Smooth muscle cell (in vitro differentiated cells): ENCODE data around the gene ABHD18. TPM values are rescaled to one million over a fixed set of nuclear protein-coding genes. Genes with fewer than 3 reads are reported as not detected.
"Not testable (repeated sequence)": the region's sequence is repeated elsewhere in the genome, so short reads cannot be mapped to it uniquely, and the experiment has no call there.

Experiments
- DNase-seq: peaks from one replicate; lab custom pipeline; 2025; ENCODE audit not compliant: unreplicated experiment; lab: John Stamatoyannopoulos, UW
- H2AFZ ChIP-seq: fragments of 200-600 bp; sonication (generic); 2 replicates; pipeline ENCODE4 v1.6.0; 2016; ENCODE audit warnings: antibody characterized with exemption, low read depth, mild to moderate bottlenecking
- H3F3A ChIP-seq: fragments of 200-600 bp; sonication (generic); 2 replicates; pipeline ENCODE4 v1.6.0; 2017; ENCODE audit warnings: antibody characterized with exemption, low read depth
- H3K27ac ChIP-seq: fragments of 200-600 bp; sonication (generic); 2 replicates; pipeline ENCODE4 v1.5.1; 2016; ENCODE audit warnings: low read depth, mild to moderate bottlenecking
- H3K27me3 ChIP-seq: fragments of 200-600 bp; sonication (generic); 2 replicates; pipeline ENCODE4 v1.6.1; 2016; ENCODE audit warnings: low read depth, mild to moderate bottlenecking
- H3K36me3 ChIP-seq: fragments of 200-600 bp; sonication (generic); 2 replicates; pipeline ENCODE4 v1.5.1; 2016; ENCODE audit warnings: low read depth
- H3K4me1 ChIP-seq: fragments of 200-600 bp; sonication (generic); 2 replicates; pipeline ENCODE4 v1.5.1; 2016; ENCODE audit warnings: low read depth
- H3K4me2 ChIP-seq: fragments of 200-600 bp; sonication (generic); 2 replicates; pipeline ENCODE4 v1.6.0; 2016; ENCODE audit warnings: mild to moderate bottlenecking
- H3K4me3 ChIP-seq: fragments of 200-600 bp; sonication (generic); 2 replicates; pipeline ENCODE4 v1.5.1; 2016; ENCODE audit warnings: mild to moderate bottlenecking
- H3K79me2 ChIP-seq: fragments of 200-600 bp; sonication (generic); 2 replicates; pipeline ENCODE4 v1.6.0; 2016; ENCODE audit warnings: low read depth, mild to moderate bottlenecking
- H3K9ac ChIP-seq: fragments of 200-600 bp; sonication (generic); 2 replicates; pipeline ENCODE4 v1.6.0; 2016; ENCODE audit warnings: low read depth
- H3K9me3 ChIP-seq: fragments of 200-600 bp; sonication (generic); replicated peaks from 2 replicates; pipeline ENCODE4 v1.5.1; 2016; ENCODE audit warnings: low read depth
- H4K20me1 ChIP-seq: fragments of 200-600 bp; sonication (generic); 2 replicates; pipeline ENCODE4 v1.6.0; 2016; ENCODE audit warnings: low read depth
- WGBS: methylation state at CpG from one replicate; pipeline ENCODE4 v1.1.7; 2016; ENCODE audit warnings: low lambda C conversion rate; 5-methylcytosine and 5-hydroxymethylcytosine counted together
- polyA plus RNA-seq: library from polyadenylated mRNA; unstranded; fragments of >200 nt; fragmentation: Nextera tagmentation; extraction: Ambion mirVana; gene quantifications from 2 replicates; pipeline ENCODE4 v1.2.1, GENCODE V29; 2016
- total RNA-seq: library from RNA; depleted of rRNA; stranded (reverse); fragments of >200 nt; gene quantifications from 2 replicates; pipeline ENCODE4 v1.2.3, GENCODE V29; 2014
- TF ChIP-seq, protein P1 (sequence below): fragments of 200-600 bp; sonication (generic); IDR thresholded peaks from 2 replicates; pipeline ENCODE4 v1.5.1; 2017; ENCODE audit warnings: borderline replicate concordance, mild to moderate bottlenecking, antibody characterized with exemption; ENCODE audit not compliant: insufficient read depth, poor library complexity, severe bottlenecking

ABHD18 gene
- total and polyA plus RNA-seq, 2 experiments from 2014 or later, result 4.3 to 10.0 TPM

DNA sequence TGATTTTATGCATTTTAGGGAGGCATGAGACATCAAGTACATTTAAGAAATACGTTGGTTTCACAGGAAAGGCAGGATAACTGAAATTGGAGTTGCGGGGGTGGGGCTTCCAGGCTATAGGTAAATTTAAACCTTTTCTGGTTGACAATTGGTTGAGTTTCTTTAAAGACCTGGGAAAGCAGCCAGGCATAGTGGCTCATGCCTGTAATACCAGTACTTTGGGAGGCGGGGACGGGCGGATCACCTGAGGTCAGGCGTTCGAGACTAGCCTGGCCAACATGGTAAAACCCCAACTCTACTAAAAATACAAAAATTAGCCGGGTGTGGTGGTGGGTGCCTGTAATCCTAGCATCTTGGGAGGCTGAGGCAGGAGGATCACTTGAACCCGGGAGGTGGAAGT is 89.7 kb downstream of the ABHD18 start:
- not testable (repeated sequence) for H3K27ac ChIP-seq, H2AFZ ChIP-seq, H3K36me3 ChIP-seq, H3K79me2 ChIP-seq, H3K9me3 ChIP-seq, DNase-seq, H3K9ac ChIP-seq, H3K4me2 ChIP-seq, H3K27me3 ChIP-seq, H3K4me3 ChIP-seq, H3K4me1 ChIP-seq, H4K20me1 ChIP-seq, H3F3A ChIP-seq
- 84% methylated on average over 9 of the region's 9 CpGs for WGBS

DNA sequence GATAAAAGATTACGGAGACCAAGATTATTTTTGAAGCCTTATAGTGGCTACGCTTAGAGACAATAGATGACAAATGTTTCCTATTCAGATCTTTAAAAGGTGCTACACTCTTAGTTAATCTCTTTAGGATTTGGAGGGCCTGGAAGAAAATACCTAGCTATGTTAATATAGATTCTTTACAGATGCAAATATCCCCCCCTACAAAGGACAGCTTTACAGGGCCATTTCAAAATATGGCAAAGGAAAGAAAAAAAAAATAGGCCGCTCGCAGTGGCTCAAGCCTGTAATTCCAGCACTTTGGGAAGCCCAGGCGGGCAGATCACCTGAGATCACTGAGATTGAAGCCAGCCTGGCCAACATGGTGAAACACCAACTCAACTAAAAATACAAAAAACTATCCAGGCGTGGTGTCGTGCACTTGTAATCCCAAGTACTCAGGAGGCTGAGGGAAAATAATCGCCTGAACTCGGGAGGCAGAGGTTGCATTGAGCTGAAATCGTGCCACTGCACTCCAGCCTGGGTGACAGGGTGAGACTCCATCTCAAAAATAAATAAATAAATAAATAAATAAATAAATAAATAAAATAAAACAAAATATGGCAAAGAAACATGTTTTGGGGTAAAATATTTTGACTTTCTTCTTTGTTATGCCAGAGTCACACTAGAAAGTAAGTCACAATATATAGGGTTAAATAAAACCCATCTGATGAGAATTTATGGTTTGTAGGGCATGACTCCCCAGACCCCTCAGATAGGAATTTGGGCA is 90.4 kb downstream of the ABHD18 start:
- WGBS, result 84% methylated on average over 10 of the region's 10 CpGs
- H3K9me3 ChIP-seq, H3K9ac ChIP-seq, H3K27ac ChIP-seq, H4K20me1 ChIP-seq, H3K36me3 ChIP-seq, DNase-seq, H3K79me2 ChIP-seq, H3K4me3 ChIP-seq, H3K4me1 ChIP-seq, H3K27me3 ChIP-seq, H3K4me2 ChIP-seq, H2AFZ ChIP-seq, H3F3A ChIP-seq: not testable (repeated sequence)

DNA sequence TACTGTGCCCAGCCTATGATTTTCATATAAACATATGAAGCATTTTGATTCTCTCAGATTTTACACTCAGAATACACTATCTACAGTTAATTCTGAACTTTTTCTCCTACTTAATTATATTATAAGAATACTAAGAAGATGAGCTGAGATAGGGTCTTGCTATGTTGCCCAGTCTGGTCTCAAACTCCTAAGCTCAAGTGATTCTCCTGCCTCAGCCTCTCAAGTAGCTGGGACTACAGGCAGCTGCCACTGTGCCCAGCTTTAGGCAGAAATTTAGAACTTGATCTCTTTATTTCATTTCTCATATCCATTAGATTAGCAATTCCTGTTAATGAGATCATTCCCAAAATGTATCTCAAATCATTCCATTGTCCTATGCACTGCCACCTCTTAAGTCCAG is 91.2 kb downstream of the ABHD18 start:
- H3K9me3 ChIP-seq, result no peaks in the 10 kb centered on the region
- no peaks in the 10 kb centered on the region for H4K20me1 ChIP-seq
- no peaks in the 10 kb centered on the region for H3K27me3 ChIP-seq
- H3K4me2 ChIP-seq, result no peak overlapping the region
- H3K79me2 ChIP-seq, result no peaks in the 10 kb centered on the region
- H2AFZ ChIP-seq, result no peak overlapping the region
- no peak overlapping the region for H3K27ac ChIP-seq
- TF ChIP-seq, protein P1, sequence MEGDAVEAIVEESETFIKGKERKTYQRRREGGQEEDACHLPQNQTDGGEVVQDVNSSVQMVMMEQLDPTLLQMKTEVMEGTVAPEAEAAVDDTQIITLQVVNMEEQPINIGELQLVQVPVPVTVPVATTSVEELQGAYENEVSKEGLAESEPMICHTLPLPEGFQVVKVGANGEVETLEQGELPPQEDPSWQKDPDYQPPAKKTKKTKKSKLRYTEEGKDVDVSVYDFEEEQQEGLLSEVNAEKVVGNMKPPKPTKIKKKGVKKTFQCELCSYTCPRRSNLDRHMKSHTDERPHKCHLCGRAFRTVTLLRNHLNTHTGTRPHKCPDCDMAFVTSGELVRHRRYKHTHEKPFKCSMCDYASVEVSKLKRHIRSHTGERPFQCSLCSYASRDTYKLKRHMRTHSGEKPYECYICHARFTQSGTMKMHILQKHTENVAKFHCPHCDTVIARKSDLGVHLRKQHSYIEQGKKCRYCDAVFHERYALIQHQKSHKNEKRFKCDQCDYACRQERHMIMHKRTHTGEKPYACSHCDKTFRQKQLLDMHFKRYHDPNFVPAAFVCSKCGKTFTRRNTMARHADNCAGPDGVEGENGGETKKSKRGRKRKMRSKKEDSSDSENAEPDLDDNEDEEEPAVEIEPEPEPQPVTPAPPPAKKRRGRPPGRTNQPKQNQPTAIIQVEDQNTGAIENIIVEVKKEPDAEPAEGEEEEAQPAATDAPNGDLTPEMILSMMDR, result no peak
- no peak for DNase-seq
- H3K4me1 ChIP-seq, result no peaks in the 10 kb centered on the region
- H3K9ac ChIP-seq, result no peak overlapping the region
- H3K36me3 ChIP-seq, result no peaks in the 10 kb centered on the region
- H3F3A ChIP-seq, result no peaks in the 10 kb centered on the region
- H3K4me3 ChIP-seq, result no peak overlapping the region

DNA sequence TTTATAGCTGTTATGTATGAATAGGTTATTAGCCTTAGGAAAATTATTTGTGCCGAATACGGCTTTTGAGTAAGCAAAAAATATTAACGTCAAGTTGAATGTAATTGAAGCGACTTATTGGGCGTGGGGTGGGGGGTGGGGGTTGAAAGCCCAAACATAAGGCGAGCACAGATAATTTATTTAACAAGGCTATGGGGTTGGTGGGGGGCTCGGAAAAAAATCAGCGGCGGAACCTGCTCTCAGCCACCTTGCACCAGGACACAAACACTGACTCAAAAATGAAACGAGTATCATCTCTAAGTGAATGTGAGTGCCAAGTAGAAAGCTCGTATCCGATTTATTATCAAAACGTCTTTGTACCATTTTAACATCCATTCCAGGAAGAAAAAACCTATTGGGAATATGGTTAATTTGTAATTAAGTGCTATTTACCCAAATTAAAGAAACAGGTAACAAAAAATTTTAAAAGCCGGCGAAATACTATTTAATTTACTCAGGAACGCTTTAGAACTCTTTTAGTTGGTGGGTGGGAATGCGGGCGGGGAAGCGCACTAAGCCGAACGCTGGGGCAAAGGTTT is 95.0 kb downstream of the ABHD18 start:
- Histone ChIP-seq H3K4me1 (peaks cover 7% of the 10 kb centered on the region), H2AFZ (peak overlapping the region; percentile 97), H3K36me3 (no peaks in the 10 kb centered on the region), H3K27ac (peak overlapping the region; percentile 80), H3K9ac (peak overlapping the region; percentile 86), H3K4me2 (peak overlapping the region; percentile 99), H3K9me3 (no peaks in the 10 kb centered on the region), H3K79me2 (peaks cover 32% of the 10 kb centered on the region), H3K4me3 (peak overlapping the region; percentile 90), H3K27me3 (no peaks in the 10 kb centered on the region), H4K20me1 (peaks cover 11% of the 10 kb centered on the region), H3F3A (no peaks in the 10 kb centered on the region)
- WGBS, result 32% methylated on average over 21 of the region's 21 CpGs
- DNase-seq, result no peak
- TF ChIP-seq, protein P1, result no peak
